Uterus (tissue), 2 donors: Measurements from ENCODE around the gene CELSR1.

Source experiments
- CTCF ChIP-seq, 4 experiments: fragments of 200-600 bp in 2 of 4; fragments of 450-650 bp in 2 of 4; sonication (generic) in 2 of 4; IDR thresholded peaks; one replicate each; pipeline ENCODE4 v1.5.1; 2016 to 2019; ENCODE audit warnings: antibody characterized with exemption in 4 of 4, mild to moderate bottlenecking in 2 of 4, moderate library complexity in 1 of 4
- POLR2A ChIP-seq, 2 donors: fragments of 450-650 bp; IDR thresholded peaks; one replicate each; pipeline ENCODE4 v1.6.1; 2016; ENCODE audit warnings: antibody characterized with exemption in 2 of 2, mild to moderate bottlenecking in 1 of 2, moderate library complexity in 1 of 2

- TF ChIP-seq CTCF (IDR thresholded peaks at IDR 0.05), result no peak
- TF ChIP-seq POLR2A (IDR thresholded peaks at IDR 0.05), result no peak
Measured at GRCh38 chr22:46386312-46386711, 151.1 kb downstream of the CELSR1 start.
